Measurements from ENCODE around the gene PARM1.
A peak's percentile ranks its signal among the peaks of the same experiment; 100 is the strongest.

Gene PARM1

DNA sequence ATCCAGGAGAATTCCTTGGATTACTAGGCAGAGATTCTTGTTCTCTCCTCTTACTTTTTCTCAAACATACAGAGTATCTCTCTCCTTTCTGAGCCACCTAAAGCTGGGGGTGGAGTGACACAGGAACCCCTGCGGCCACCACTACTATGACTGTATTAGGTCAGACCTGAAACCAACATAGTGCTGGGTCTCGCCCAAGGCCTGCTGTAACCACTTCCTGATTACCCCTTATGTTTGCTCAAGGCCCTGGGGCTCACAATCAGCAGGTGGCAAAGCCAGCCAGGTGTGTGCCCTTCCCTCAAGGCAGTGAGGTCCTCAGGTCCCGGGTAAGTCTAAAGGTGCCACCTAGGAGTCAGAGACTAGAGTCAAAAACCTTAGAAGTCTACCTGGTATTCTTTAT lies 166.4 kb downstream of the PARM1 start:
- Histone ChIP-seq H3K9me3 (replicated peaks; ENCODE audit: insufficient read depth, low read length) (no peaks in the 10 kb centered on the region), H3K4me2 (ENCODE audit: low read depth, low read length) (peak overlapping the region; percentile 55; the same call in 1 of the 2 replicates), H3K27ac (ENCODE audit: low read length) (peak overlapping the region; percentile 99), H3K36me3 (replicated peaks; ENCODE audit: insufficient read depth, low read length) (no peaks in the 10 kb centered on the region), H3K79me2 (ENCODE audit: low read length) (no peaks in the 10 kb centered on the region), H3K4me1 (ENCODE audit: low read length) (peaks cover 67% of the 10 kb centered on the region), H3K9me2 (replicated peaks; ENCODE audit: insufficient read depth, low read length) (no peaks in the 10 kb centered on the region), H4K20me1 (ENCODE audit: insufficient read depth, low read length) (no peaks in the 10 kb centered on the region), H3K27me3 (replicated peaks; ENCODE audit: insufficient read depth, low read length) (no peaks in the 10 kb centered on the region), H2AFZ (ENCODE audit: low read length) (peak overlapping the region; percentile 3; the same call in 1 of the 2 replicates), H3K9ac (ENCODE audit: low read length) (peak overlapping the region; percentile 72), H3F3A (ENCODE audit: insufficient read depth, low read length) (peaks cover 57% of the 10 kb centered on the region), H3K4me3 (ENCODE audit: low read length) (peak overlapping the region; percentile 16; the same call in 1 of the 2 replicates)
- peak; percentile 99 for DNase-seq
- no peak for TF ChIP-seq EZH2phosphoT487 (IDR thresholded peaks at IDR 0.05; ENCODE audit: low read length)
- TF ChIP-seq EZH2 (optimal IDR thresholded peaks at IDR 0.05; ENCODE audit: low read depth, low read length): no peak
- TF ChIP-seq CTCF (IDR thresholded peaks at IDR 0.05; ENCODE audit: low read length): no peak

Measured in MM.1S (cell line).